BLaER1 treated with 17β-estradiol and CSF1 and Interleukin-3, amounts not matched to agents 10 nM and 100 nM (cell line): ENCODE data around the gene COL1A1.

Experiments used
- H3K27ac ChIP-seq, 11 experiments: shearing (Covaris generic); formaldehyde crosslinking; 2 replicates each; pipeline ENCODE4 v1.8.1; 2022
- H3K27me3 ChIP-seq, 11 experiments: shearing (Covaris generic); formaldehyde crosslinking; 2 replicates each; pipeline ENCODE4 v1.8.1; 2022
- H3K36me3 ChIP-seq, 11 experiments: shearing (Covaris generic); formaldehyde crosslinking; 2 replicates each; pipeline ENCODE4 v1.8.1; 2022
- H3K4me1 ChIP-seq, 10 experiments: shearing (Covaris generic); formaldehyde crosslinking; 2 replicates each; pipeline ENCODE4 v1.8.1; 2022
- H3K4me2 ChIP-seq, 11 experiments: shearing (Covaris generic); formaldehyde crosslinking; 2 replicates each; pipeline ENCODE4 v1.8.1; 2022
- H3K4me3 ChIP-seq, 10 experiments: shearing (Covaris generic); formaldehyde crosslinking; 2 replicates each; pipeline ENCODE4 v1.8.1; 2022
- H3K9ac ChIP-seq, 11 experiments: shearing (Covaris generic); formaldehyde crosslinking; 2 replicates each; pipeline ENCODE4 v1.8.1; 2022
- H3K9me3 ChIP-seq, 11 experiments: shearing (Covaris generic); formaldehyde crosslinking; replicated peaks in 1 of 11; 2 replicates each; pipeline ENCODE4 v1.8.1; 2022
- H4K20me1 ChIP-seq, 11 experiments: shearing (Covaris generic); formaldehyde crosslinking; 2 replicates each; pipeline ENCODE4 v1.8.1; 2022
- Cebpa-rat ChIP-seq, 11 experiments: shearing (Covaris generic); IDR thresholded peaks; 2 replicates each; pipeline ENCODE4 v1.8.1; 2022

Gene COL1A1

DNA sequence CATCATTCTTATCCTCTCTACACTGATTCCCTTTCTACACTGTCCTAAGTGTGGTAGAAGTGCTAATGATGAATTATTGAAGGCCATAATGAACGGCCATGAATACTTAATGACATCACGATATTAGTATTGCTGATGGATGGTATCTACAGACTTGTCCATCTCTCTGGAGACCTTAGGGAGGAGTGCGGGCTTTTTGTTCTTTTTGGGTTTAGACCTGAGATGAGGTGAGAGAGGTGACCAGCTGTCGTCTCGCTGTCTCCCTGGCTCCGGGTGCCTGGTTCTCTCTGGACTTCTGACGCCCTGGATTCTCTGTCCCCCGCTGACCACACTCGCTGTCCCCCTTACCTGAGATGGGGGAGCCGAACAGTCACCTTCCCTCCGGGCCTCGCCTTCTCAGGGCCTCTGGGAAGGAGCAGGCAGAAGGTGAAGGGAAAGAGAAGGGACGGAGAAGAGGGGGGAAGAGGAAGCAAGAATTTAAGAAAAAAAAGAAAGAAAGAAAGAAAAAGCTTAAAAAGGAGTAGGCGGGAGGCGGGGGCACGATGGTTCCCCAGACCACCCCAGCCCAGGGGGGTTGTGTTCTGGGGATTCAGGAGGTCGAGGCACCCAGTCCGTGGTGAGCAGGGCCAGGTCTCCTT, 18.5 kb downstream of the COL1A1 start:
- Histone ChIP-seq H3K4me1 (peaks cover 46 to 93% (median 81%) of the 10 kb centered on the region in 10 experiments), H3K9ac (peak overlapping the region in 8 of 11 experiments; percentile 31 to 81 (median 73); a peak in 15 of 22 replicates), H3K4me2 (peak overlapping the region; percentile 82 to 99 (median 93)), H3K4me3 (peak overlapping the region in 3 of 10 experiments; percentile 20 to 43 (median 21); a peak in 2 of 20 replicates), H3K27me3 (peaks cover 0 to 9% (median 0%) of the 10 kb centered on the region in 11 experiments; a peak in 3 of 22 replicates), H3K27ac (peak overlapping the region in 9 of 11 experiments; percentile 30 to 89 (median 86); a peak in 18 of 22 replicates), H3K36me3 (no peaks in the 10 kb centered on the region), H3K9me3 (no peaks in the 10 kb centered on the region), H4K20me1 (no peaks in the 10 kb centered on the region; a peak in 1 of 22 replicates)
- TF ChIP-seq Cebpa-rat (IDR thresholded peaks at IDR 0.05), result no peak

DNA sequence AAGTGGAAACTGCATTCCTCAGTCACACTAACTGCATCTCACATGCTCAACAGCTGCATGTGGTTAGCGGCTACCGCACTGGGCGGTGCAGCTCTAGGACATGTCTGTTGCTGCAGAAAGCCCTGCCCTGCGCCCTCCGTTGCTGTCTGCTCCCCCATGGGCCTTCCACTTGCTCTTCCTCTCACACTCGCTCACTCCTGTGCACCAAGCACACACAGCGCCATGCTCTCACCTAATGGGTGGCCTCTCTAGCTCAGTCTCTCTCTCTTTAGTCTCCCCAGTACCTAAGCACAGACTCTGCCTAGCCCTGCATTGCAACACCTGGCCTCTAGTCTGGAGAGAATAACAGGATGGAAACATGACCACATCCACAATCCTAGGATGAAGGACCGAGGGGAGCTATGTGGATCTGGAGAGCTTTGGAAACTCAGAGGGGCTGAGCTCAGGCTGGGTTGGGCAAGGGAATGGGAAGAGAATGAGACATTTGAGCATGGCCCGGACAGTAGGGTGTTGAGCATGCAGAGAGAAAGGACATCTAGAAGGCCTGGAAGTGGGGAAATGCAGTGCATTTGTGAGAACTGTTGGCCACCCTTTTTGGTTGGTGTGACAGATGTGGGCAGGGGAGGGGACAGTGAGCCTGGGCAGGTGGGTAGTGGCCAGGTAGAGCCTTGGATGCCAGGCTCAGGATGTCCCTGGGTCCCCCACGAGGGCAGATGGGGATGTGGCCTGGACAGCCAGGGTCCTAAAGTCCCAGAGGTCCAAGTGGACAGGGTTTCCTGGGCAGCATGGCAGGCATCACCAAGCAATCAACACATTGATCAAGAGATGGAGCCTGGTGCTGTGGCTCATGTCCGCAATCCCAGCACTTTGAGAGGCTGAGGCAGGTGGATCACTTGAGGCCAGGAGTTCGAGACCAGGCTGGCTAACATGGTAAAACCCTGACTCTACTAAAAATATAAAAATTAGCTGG, 19.6 kb downstream of the COL1A1 start:
- peaks cover 0 to 9% (median 0%) of the 10 kb centered on the region in 11 experiments; a peak in 3 of 22 replicates for H3K27me3 ChIP-seq
- H3K36me3 ChIP-seq, result no peaks in the 10 kb centered on the region
- H3K4me3 ChIP-seq, result no peak overlapping the region
- H3K27ac ChIP-seq, result peak overlapping the region in 7 of 11 experiments; percentile 49 to 88 (median 86); a peak in 14 of 22 replicates
- H4K20me1 ChIP-seq, result no peaks in the 10 kb centered on the region; a peak in 1 of 22 replicates
- TF ChIP-seq Cebpa-rat (IDR thresholded peaks at IDR 0.05), result no peak
- peaks cover 50 to 98% (median 90%) of the 10 kb centered on the region in 10 experiments for H3K4me1 ChIP-seq
- peak overlapping the region in 7 of 11 experiments; percentile 3 to 55 (median 24); a peak in 5 of 22 replicates for H3K9ac ChIP-seq
- no peaks in the 10 kb centered on the region for H3K9me3 ChIP-seq
- peak overlapping the region; percentile 58 to 99 (median 93) for H3K4me2 ChIP-seq

DNA sequence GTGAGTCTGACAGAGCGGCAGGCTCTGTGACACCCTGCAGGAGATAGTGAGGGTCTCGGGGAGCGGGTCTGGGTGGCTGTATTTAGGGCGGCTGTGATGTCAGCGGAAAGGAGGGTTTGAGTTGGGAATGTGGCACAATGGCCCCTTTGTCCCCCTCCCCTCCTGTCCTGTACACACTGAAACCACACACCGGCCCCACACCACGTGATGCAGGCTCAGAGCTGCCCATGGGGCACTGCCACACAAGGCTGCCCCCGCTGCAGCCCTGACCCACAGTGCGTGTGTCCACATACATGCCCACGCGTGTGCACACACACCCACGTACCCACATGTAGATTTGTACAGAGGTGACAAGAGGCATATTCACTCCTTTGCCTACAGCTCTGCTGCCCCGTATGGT, 20.3 kb downstream of the COL1A1 start:
- Histone ChIP-seq H3K9me3 (no peaks in the 10 kb centered on the region), H3K4me3 (no peak overlapping the region), H4K20me1 (no peaks in the 10 kb centered on the region; a peak in 1 of 22 replicates), H3K27me3 (peaks cover 0 to 9% (median 0%) of the 10 kb centered on the region in 11 experiments; a peak in 3 of 22 replicates), H3K36me3 (no peaks in the 10 kb centered on the region), H3K27ac (peak overlapping the region in 7 of 11 experiments; percentile 11 to 88 (median 86); a peak in 13 of 22 replicates), H3K9ac (peak overlapping the region in 6 of 11 experiments; percentile 24 to 58 (median 42); a peak in 10 of 22 replicates), H3K4me1 (peaks cover 50 to 93% (median 90%) of the 10 kb centered on the region in 10 experiments), H3K4me2 (peak overlapping the region; percentile 58 to 99 (median 93))
- TF ChIP-seq Cebpa-rat (IDR thresholded peaks at IDR 0.05), result no peak

DNA sequence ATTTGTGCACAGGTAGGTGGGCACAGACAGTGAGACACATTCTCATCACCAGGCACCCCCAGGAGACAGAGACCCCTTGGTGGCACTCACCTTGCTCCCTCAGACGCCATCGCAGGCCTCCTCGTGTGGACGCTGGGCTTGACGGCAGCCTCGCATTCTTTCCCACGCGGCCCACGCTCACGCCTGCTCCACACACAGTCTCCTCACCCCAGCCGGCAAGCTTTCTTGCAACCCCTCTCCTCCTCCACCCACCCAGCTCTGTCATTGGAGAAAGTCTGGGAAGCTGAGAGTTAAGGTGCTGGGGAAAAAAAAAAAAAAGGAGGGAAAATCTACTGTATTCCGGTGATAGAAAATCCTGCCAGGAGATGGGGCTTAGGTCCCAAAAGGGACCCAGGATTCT, 20.8 kb downstream of the COL1A1 start:
- H4K20me1 ChIP-seq, result no peaks in the 10 kb centered on the region; a peak in 1 of 22 replicates
- peaks cover 50 to 88% (median 86%) of the 10 kb centered on the region in 10 experiments for H3K4me1 ChIP-seq
- H3K4me2 ChIP-seq, result peak overlapping the region in 9 of 11 experiments; percentile 62 to 99 (median 95); a peak in 16 of 22 replicates
- H3K9me3 ChIP-seq, result no peaks in the 10 kb centered on the region
- H3K27ac ChIP-seq, result peak overlapping the region in 5 of 11 experiments; percentile 11 to 88 (median 86); a peak in 7 of 22 replicates
- H3K27me3 ChIP-seq, result peaks cover 0 to 9% (median 0%) of the 10 kb centered on the region in 11 experiments; a peak in 3 of 22 replicates
- H3K4me3 ChIP-seq, result no peak overlapping the region
- H3K9ac ChIP-seq, result peak overlapping the region in 4 of 11 experiments; percentile 26 to 58 (median 44); a peak in 6 of 22 replicates
- H3K36me3 ChIP-seq, result no peaks in the 10 kb centered on the region
- no peak for TF ChIP-seq Cebpa-rat (IDR thresholded peaks at IDR 0.05)

DNA sequence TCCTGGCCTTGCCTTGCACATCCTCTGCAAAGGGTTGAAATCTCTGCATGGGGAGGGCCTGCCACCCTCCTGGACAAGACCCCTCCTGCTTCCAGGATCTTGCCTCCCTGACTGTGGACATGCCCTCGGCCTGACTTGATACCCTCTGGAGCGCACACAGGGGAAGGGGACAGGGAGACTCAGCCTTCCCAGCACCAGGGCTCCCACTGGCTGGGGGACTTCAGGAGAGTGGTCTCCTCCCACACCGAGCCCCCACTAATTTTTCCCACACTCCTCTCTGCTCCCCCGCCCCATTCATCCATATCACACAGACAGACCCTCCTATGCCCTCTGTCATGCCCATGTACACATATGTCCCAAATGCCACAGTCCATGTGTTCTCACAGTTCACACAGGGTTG, 21.3 kb downstream of the COL1A1 start:
- no peak overlapping the region for H3K9ac ChIP-seq
- H3K4me1 ChIP-seq, result peaks cover 50 to 83% (median 80%) of the 10 kb centered on the region in 10 experiments
- H3K4me2 ChIP-seq, result peak overlapping the region in 8 of 11 experiments; percentile 14 to 78 (median 51); a peak in 13 of 22 replicates
- no peak for TF ChIP-seq Cebpa-rat (IDR thresholded peaks at IDR 0.05)
- H3K9me3 ChIP-seq, result no peaks in the 10 kb centered on the region
- H4K20me1 ChIP-seq, result no peaks in the 10 kb centered on the region; a peak in 1 of 22 replicates
- peaks cover 0 to 9% (median 0%) of the 10 kb centered on the region in 11 experiments; a peak in 3 of 22 replicates for H3K27me3 ChIP-seq
- H3K27ac ChIP-seq, result peak overlapping the region in 1 of 11 experiments; percentile 18; a peak in 1 of 22 replicates
- no peaks in the 10 kb centered on the region for H3K36me3 ChIP-seq
- H3K4me3 ChIP-seq, result no peak overlapping the region

DNA sequence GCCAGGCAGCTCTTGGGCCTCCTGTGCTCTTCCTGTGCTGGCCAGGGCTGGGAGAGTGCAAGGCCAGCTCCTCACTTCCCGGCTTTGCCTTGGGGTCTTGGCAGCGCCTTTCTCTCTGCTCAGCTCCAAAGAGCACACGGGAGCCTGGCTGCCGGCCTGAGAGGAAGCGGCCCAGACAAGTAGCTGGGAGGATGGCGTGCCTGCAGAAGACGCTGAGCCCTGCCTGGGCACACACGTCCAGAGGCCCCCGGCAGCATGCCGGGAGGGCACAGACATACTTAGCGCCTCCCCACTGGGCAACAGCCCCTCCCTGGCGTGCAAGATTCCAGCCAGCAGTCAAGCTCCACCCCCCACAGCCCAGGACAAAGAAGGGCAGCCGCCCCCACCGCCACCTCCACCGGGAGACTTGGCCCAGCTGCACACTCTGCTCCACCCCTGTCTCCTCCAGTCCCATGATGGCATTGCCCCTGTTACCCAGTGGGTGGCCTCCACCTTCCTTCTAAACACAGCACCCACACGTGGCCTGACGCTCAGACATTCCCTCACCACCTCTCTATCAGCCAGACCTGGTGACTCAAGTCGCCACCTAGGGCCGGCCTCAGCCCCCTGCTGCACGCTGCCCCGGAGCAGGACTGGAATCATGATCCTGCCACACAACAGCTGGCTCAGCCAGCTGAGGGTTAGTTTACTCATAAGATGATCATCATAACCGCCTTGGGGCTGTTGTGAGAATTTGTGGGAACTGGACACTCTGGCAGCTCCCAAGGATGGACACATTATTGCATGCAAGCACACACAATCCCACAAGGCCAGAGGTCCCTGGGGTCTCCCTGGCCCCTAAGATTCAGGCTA, 23.2 kb downstream of the COL1A1 start:
- Histone ChIP-seq H3K9ac (peak overlapping the region in 9 of 11 experiments; percentile 8 to 70 (median 57); a peak in 15 of 22 replicates), H3K4me1 (peaks cover 31 to 70% (median 66%) of the 10 kb centered on the region in 10 experiments), H3K4me2 (peak overlapping the region; percentile 60 to 91 (median 78)), H3K4me3 (peak overlapping the region in 5 of 10 experiments; percentile 7 to 30 (median 19); a peak in 5 of 20 replicates), H4K20me1 (no peaks in the 10 kb centered on the region; a peak in 1 of 22 replicates), H3K9me3 (no peaks in the 10 kb centered on the region), H3K36me3 (no peaks in the 10 kb centered on the region), H3K27ac (peak overlapping the region in 8 of 11 experiments; percentile 31 to 76 (median 64); a peak in 16 of 22 replicates), H3K27me3 (peaks cover 0 to 4% (median 0%) of the 10 kb centered on the region in 11 experiments; a peak in 1 of 22 replicates)
- no peak for TF ChIP-seq Cebpa-rat (IDR thresholded peaks at IDR 0.05)

DNA sequence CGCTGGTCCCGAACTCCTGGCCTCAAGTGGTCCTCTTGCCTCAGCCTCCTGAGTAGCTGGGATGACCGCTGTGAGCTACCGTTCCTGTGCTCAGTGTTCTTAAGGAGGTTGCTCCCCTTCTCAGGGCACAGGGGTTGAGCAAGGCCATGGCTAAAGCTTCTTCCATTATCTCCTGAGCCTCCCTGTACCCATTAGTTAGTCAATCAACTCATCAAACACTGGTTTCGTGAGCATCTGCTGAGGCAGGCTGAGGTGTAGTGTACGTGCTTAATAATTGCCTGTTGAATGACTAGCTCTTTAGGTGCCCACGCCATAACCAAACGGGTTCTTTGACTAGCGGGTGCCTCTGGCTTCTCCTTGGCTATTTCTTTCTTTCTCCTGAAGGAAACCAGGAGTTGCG, 24.0 kb downstream of the COL1A1 start:
- Histone ChIP-seq H3K9ac (peak overlapping the region in 7 of 11 experiments; percentile 31 to 70 (median 58); a peak in 13 of 22 replicates), H3K4me1 (peaks cover 27 to 69% (median 64%) of the 10 kb centered on the region in 10 experiments), H3K27ac (peak overlapping the region in 8 of 11 experiments; percentile 31 to 76 (median 64); a peak in 14 of 22 replicates), H3K27me3 (peaks cover 0 to 4% (median 0%) of the 10 kb centered on the region in 11 experiments; a peak in 1 of 22 replicates), H3K4me3 (peak overlapping the region in 1 of 10 experiments; percentile 30; a peak in 1 of 20 replicates), H3K4me2 (peak overlapping the region; percentile 60 to 91 (median 78)), H3K9me3 (no peaks in the 10 kb centered on the region), H3K36me3 (no peaks in the 10 kb centered on the region), H4K20me1 (no peaks in the 10 kb centered on the region; a peak in 1 of 22 replicates)
- TF ChIP-seq Cebpa-rat (IDR thresholded peaks at IDR 0.05), result no peak
